ENCODE measurements around the gene BSND.
"Not testable (repeated sequence)": the region's sequence is repeated elsewhere in the genome, so short reads cannot be mapped to it uniquely, and the experiment has no call there.

The BSND gene

DNA sequence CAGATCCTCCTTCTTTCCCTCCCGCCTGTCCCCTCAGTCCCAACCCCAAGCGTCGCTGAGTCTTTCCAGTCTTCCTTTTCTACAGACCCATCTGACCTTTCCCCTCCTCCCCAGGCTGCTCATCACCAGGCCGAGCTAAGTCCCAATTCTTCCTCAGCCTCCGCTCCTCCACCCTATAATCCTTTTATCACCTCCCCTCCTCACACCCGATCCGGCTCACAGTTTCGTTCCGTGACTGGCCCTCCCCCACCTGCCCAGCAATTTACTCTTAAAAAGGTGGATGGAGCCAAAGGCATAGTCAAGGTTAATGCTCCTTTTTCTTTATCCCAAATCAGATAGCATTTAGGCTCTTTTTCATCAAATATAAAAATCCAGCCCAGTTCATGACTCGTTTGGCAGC, 25.4 kb downstream of the BSND start:
- not testable (repeated sequence) for DNase-seq

DNA sequence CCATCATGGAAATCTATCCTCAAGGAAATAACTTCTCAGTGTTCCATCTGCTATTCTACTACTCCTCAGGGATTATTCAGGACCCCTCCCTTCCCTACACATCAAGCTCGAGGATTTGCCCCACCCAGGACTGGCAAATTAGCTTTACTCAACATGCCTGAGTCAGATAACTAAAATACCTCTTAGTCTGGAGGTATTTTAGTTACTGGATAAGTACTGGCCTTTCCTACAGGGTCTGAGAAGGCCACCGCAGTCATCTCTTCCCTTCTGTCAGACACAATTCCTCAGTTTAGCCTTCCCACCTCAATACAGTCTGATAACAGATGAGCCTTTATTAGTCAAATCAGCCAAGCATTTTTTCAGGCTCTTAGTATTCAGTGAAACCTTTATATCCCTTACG, 27.9 kb downstream of the BSND start:
- DNase-seq = not testable (repeated sequence)

DNA sequence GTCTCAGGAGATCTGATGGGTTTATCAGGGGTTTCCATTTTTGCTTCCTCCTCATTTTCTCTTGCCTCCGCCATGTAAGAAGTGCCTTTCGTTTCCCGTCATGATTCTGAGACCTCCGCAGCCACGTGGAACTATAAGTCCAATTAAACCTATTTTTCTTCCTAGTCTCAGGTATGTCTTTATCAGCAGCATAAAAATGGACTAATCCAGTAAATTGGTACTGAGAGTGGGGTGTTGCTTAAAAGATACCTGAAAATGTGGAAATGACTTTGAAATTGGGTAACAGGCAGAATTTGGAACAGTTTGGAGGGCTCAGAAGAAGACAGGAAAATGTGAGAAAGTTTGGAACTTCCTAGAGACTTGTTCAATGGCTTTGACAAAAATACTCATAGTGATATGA, 32.4 kb downstream of the BSND start:
- not testable (repeated sequence) for DNase-seq

DNA sequence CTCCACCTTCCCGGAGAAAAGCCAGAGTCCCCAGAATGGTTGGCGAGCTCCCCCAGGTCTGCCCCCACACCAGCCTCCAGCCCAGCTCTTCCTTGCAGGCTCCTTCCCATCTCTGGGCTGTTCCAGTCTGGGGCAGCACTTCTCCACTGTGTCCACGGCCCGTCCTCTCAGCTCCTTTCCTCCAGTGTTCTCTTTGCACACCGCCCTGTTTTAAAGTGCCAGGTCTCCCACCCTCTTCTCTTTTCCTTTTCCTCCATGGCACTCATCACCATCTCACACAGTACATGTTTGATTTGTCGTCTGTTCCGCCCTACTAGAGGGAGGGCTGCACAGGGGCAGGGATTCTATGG, 34.5 kb downstream of the BSND start:
- no peak for DNase-seq

DNA sequence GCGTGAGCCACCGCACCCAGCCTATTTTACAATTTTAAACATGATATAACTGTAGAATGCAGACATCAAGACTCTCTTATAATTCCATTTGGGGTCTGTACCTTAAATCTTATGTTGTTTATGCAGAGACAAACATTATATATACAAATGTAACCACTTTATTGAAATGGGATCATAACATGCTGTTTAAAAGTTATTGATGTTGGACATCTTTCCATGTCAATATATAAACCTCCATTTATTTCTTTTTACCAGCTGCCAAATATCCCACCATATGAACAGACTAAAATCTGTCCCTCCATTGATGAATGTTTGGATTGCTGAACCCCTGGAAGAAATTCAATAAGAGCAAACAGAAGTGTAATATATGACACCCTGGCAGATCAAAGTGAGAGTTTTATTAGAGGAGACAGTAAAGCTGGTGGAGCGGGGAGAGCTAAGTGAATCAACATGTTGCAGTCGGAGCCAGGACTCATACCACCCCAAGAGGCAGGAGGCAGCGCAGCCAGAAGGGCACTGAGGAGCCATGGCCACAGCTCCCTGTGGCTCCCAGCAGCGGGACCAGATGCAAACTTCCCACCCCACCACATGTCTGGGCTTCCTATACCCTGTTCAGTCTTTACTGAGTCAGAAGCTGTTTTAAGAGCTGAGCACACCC, 35.9 kb downstream of the BSND start:
- DNase-seq = no peak

DNA sequence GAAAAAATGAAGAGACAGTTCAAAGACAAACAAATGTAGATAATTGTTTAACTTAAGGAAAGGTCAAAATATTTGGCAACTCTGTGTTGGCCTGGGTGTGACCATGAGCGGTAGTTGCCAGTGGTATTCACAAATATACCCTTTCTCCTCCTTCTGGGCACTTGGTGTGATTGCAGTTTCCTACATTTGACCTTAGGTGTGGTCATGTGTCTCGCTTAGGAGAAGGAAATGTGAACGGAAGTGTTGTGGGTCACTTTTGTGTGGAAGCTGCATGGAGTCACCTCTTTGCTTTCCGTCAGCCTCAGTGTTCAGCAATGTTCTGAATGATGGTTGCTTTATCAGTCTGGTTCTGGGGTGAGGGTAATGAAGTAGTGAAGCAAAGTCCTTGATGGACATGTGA, 37.2 kb downstream of the BSND start:
- DNase-seq = no peak

DNA sequence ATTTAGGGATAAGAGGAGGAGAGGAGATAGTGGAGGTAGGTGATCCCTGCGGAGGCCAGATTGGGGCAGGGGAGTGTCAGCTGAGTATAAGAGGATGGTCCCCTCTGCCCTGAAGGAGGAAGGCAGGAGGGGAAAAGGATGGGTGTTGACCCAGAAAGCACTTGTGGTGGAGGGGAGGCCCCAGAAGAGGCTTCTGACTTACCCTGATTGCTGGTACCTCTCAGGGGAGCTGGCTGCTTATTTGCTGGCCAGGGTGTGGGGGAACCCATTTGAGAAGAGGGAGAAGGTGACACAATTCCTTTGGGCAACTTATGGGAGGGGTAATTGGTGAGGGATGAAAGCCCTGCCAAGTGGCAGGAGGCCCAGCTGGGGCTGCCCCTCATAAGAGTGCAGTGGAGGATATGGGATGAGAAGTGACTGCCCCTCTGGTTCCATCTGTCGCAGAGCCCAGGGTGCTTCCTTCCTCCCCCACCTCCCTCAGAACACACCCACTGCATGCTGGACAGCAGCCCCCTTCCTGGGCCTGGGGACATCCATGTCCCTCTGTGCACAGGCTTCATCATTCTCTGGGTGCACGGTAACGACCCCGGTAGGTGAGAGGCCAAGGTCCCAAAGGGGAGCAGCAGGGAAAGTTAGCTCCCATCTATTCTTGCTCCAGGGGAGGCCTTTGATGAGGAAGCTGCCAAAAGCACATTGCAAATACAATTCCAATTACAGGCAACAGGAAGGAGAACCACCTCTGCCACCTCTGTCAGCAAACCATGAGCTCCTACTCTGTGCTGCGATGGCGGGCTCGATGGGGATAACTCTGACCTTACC, 39.2 kb downstream of the BSND start:
- no peak for DNase-seq

DNA sequence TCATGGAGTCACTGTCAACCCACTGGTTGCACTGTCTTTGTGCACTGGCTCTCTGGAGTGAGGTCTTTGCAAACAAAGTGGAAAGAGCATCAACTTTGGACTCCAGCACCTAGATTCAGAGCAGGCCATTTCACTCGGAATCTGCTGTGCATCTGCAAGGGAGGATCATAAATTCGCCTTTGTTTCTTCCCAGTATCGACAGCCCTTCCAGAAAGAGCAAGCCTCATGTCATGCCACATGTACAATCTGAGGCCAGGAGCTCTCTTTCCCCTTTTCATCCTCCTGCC, 39.8 kb downstream of the BSND start:
- DNase-seq = no peak

DNA sequence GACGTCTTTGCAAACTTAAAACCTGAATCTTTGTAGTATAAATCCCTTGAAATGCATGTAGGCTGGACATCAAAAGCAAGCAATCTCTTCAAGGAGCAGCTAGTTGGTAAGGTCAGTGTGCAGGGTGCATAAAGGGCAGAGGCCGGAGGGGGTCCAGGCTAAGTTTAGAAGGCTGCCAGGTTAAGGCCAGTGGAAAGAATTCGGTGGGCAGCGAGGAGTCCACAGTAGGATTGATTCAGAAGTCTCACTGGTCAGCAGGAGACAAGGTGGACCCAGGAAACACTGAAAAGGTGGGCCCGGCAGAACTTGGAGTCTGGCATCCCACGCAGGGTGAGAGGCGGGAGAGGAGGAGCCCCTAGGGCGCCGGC, 40.2 kb downstream of the BSND start:
- DNase-seq = no peak

DNA sequence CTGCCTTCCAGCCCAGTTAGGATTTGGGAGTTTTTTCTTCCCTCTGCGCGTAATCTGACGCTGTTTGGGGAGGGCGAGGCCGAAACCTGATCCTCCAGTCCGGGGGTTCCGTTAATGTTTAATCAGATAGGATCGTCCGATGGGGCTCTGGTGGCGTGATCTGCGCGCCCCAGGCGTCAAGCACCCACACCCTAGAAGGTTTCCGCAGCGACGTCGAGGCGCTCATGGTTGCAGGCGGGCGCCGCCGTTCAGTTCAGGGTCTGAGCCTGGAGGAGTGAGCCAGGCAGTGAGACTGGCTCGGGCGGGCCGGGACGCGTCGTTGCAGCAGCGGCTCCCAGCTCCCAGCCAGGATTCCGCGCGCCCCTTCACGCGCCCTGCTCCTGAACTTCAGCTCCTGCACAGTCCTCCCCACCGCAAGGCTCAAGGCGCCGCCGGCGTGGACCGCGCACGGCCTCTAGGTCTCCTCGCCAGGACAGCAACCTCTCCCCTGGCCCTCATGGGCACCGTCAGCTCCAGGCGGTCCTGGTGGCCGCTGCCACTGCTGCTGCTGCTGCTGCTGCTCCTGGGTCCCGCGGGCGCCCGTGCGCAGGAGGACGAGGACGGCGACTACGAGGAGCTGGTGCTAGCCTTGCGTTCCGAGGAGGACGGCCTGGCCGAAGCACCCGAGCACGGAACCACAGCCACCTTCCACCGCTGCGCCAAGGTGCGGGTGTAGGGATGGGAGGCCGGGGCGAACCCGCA, 40.8 kb downstream of the BSND start, which contains the start of gene PCSK9:
TSS of gene PCSK9 (plus strand) at position 207 of the 741 bp plus-strand sequence. CDS start at position 497, 290 bp downstream.
- DNase-seq = no peak

DNA sequence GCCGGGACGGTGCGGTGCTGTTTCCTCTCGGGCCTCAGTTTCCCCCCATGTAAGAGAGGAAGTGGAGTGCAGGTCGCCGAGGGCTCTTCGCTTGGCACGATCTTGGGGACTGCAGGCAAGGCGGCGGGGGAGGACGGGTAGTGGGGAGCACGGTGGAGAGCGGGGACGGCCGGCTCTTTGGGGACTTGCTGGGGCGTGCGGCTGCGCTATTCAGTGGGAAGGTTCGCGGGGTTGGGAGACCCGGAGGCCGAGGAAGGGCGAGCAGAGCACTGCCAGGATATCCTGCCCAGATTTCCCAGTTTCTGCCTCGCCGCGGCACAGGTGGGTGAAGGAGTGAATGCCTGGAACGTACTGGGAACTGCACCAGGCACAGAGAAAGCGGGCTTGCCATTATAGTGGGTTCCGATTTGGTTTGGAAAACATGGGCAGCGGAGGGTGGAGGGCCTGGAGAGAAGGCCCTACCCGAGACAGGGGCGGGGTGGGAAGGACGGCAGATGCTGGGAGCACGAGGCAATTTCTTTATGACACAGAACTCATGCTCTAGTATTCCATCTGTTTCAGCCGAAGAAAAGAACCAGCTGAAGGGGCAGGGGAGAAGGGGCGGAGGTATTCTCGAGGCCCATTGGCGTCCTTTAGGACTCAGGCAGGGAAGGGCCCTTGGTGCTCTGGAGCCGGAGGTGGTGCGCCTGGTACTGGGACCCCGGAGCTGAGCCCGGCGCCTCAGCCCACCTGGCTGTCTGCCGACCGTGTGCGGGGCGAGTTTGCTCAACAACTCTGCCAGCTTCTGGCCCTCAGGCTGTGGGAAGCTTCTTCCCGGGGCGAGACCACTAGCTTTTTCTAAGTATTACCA, 41.6 kb downstream of the BSND start:
- no peak for DNase-seq

DNA sequence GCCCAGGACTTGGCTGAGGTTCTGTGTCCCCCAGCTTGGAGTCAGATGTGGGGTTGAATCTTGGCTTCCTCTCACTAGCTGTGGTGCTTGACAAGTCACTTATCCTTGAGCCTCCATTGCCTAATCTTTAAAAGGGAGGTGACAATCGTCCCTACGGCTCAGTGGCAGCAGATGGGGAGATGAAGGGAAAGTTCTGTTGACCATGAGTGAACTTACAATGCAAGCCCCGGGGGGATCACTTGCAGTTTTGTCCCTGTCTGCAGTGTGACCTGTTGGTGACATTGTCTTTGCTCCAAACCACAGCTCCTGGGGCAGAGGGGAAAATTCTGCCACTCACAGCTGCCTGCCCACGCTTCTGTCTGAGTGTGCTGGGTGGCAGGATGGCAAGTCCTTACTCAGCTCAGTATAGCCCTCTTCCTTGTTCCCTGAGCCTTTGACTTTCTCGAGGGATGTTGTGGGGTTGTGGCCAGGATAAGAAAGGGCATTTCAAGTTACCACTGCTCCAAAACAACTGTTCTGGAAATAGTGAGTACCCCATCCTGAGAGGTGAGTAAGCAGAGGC, 42.3 kb downstream of the BSND start:
- no peak for DNase-seq

DNA sequence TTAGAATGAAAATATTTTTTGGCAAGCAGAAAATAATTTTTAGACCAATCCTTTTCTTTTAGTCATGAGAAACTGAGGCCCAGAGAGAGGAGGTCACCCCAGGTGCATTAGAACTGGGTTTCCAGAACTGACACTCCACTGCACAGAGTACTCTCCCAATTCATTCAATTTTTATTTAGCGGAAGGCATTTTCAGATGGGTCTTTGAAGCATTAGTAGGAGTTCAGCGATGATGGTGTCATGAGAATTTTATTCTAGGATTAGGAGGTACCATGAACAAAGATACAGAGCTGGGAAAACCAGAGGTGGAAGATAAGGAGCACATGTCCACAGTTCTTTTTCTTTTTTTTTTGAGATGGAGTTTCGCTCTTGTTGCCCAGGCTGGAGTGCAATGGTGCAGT, 42.9 kb downstream of the BSND start:
- DNase-seq = no peak

DNA sequence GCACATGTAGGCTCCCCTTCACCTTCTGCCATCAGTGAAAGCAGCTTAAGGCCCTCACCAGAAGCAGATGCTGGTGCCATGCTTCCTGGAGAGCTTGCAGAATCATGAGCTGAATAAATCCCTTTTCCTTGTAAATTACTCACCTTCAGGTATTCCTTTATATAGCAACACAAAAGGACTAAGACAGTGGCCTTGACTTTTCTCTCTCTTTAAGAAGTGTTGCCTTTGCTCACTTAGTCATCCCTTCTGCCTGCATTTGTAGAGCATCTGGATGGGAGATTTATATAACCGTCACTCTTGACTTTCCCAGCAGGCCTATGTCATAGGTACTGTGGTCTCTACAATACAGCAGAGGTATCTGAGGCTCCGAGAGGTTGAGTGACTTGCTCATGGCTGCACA, 44.3 kb downstream of the BSND start:
- no peak for DNase-seq

DNA sequence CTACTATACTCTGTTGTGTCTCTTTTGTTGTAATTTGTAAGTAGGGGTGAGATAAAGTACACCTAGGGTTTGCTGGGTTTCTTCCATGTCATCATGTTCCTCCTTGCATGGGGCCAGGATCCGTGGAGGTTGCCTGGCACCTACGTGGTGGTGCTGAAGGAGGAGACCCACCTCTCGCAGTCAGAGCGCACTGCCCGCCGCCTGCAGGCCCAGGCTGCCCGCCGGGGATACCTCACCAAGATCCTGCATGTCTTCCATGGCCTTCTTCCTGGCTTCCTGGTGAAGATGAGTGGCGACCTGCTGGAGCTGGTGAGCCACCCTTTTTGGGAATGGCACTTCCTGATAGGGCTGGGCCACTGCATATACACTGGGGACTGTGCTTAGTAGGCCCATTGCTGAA, 45.0 kb downstream of the BSND start:
- DNase-seq = no peak

DNA sequence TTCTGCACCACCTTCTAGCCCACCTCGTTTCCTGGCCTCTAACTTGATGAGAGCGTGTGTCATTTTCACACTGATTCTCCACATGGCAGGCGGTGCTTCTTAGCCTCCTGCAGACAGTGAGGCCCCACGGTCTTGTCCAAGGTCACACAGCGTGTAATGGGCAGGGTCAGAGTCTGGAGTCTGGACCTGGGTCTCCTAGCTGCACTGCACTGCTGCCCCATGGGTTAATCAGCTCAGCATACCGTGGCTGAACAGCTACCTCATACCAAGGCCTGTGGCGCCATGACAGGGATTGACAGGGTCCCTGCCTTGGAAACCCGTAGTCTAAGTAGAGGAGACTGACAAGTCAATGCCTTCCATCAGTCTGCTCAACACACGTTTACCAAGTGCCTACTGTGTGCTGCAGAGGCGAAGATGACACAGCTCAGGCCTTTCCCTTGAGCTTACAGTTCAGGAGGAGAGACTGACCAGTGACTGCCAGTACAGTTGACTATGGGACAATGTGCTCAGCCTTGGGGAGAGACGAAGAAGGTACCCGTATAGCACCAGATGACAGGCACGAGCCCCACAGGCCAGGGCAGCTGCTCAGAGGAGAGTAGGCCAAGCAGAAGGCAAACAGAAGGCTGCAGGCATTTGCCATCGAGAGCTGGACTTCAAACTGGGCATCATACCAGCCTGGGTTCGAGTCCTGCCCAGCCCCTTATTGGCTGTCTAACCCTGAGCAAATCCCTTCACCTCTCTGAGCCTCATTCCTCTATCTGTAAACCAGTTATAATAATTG, 46.1 kb downstream of the BSND start:
- DNase-seq = no peak

DNA sequence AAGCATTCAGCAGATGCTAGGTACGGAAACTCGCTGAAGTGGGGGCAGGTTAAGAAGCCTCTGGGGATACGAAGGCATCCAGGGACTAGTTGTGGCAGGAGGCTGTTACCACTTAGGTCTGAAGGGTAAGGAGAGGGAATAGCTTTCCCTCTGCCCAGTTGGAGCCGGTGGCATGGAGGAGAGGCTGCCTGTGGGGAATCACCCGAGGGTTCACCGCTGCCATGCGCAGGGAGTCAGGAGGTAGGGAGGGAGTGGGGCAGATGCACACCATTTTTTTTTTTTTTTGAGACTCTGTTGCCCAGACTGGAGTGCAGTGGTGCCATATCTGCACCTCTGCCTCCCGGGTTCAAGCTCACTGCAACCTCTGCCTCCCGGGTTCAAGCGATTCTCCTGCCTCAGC, 46.7 kb downstream of the BSND start:
- no peak for DNase-seq

DNA sequence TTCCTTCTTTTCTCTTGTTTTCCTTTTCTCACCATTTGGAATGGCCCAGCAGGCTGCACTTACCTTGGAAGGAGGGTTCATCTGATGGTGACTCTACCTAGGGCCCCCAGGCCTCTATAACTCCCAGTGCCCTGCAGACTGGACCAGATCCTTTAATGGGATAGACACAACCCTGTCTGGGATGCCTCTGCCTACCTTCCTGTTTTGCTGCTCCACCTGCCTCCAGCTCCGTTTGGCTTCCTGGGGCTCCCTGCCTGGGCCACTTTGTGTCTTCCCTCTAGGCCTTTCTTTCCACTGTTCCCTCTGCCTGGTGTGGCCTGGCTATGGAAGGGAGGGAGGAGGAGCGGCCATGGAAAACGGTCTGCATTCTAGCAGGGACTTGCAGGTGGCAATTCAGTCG, 48.1 kb downstream of the BSND start:
- no peak for DNase-seq

DNA sequence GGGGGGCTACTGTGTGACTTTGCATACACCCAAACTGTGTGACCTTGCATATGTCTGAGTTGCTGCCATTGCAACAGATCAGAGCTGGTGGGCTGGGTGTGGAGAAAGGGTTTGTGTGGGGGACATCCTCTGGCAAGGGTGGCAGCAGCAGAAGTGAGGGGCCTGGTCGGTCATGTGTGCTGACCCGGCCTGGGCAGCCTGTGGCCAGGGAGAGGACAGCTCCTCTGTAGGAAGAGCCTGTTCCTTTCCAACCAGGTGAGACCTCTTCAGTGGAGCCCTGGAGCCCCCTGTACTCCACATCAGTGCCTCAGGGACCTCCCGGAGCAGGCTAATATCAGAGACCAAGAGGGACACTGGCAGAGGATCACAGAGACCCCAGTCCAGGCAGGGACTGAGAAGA, 48.9 kb downstream of the BSND start:
- DNase-seq = no peak

DNA sequence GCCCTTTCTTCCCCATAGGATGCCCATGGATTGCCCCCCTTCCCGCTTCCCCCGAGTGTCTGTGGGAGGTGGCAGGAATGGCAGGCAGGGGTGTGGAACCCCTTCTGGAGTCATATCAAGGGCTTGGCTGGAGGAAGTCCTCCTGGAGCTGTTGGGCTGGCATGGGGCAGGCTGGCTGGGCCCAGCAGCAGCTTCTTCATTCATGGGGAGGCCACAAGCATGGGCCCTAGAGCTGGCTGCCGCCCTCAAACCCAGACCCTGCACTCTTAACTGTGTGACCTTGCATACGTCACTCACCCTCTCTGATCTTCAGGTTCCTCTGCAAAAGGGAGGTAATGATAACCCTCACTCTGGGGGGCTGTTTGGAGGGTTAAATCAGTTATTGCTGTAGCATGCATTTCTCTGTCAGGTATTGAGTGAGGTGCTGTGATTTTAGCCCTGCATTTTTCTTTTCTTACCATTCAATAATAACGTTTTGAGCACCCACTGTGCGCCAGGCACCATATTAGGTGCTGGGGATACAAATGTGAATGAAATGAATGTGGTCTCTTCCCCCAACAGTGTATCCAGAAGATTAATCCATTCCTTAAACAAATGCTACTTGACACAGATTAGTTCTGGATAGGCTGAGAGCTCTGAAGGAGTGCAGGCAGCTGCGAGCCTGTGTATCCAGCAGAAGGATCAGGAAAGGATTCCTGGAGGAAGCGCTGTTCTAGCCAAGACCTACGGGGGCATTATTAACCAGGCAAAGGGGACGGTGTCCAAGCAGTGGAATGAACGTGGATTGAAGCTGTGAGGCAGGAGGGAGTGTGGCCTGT, 49.9 kb downstream of the BSND start:
- DNase-seq = no peak

DNA sequence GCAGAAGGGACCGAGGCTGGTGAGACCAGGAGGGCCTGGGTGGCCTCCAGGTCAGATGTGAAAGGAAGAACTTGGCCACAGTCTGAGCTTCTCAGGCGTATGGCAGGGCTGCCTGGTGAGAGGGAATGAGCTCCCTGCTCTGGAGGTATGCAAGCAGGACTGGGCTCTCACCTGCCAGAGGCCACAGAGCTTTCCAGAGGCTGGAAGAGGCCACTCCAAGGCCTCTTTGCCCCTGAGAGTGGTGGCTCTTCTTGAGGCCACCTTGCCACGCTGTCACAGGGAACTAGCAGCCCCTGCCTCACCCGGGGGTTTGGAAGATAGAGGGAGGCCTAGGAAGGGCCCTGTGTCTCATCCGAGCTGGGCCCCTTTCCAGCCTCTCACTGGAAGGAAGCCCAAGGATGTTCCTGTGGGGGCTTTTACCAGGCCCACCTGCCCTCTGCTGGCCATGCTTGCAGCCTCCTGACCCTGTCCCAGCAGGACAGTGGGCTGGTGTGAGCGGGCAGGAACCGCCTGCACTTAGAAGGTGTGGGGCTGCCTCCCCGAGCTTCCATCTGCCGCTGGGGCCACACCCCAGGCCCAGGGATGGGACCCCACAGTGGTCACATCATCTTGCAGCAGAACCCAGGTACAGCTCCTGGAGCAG, 50.7 kb downstream of the BSND start:
- DNase-seq = no peak
